GM19467 (cell line): ENCODE measurements around the gene RHBDD3.
"Not testable (repeated sequence)": the region's sequence is repeated elsewhere in the genome, so short reads cannot be mapped to it uniquely, and the experiment has no call there.

Source experiments
- ATAC-seq: cut with Tn5 transposase; IDR thresholded peaks from one replicate; pipeline ENCODE4 v1.9.1; 2021; ENCODE audit warnings: mild to moderate bottlenecking, moderate library complexity; ENCODE audit not compliant: unreplicated experiment

The RHBDD3 gene

GRCh38 chr22:29219409-29219782 is 48.4 kb downstream of the RHBDD3 start:
- not testable (repeated sequence) for ATAC-seq

- no peak for ATAC-seq
Observed at GRCh38 chr22:29218758-29219408, 48.9 kb downstream of the RHBDD3 start.

- ATAC-seq = no peak
Observed at GRCh38 chr22:29217827-29218757, 49.7 kb downstream of the RHBDD3 start.

- no peak for ATAC-seq
Observed at GRCh38 chr22:29216873-29217666, 50.7 kb downstream of the RHBDD3 start.

GRCh38 chr22:29216011-29216872 is 51.5 kb downstream of the RHBDD3 start:
- no peak for ATAC-seq

GRCh38 chr22:29215012-29215860 is 52.5 kb downstream of the RHBDD3 start:
- no peak for ATAC-seq

GRCh38 chr22:29214232-29214631 is 53.5 kb downstream of the RHBDD3 start:
- ATAC-seq = no peak

- no peak for ATAC-seq
Observed at GRCh38 chr22:29213493-29213892, 54.3 kb downstream of the RHBDD3 start.

- ATAC-seq = no peak
Observed at GRCh38 chr22:29212743-29213142, 55.0 kb downstream of the RHBDD3 start.

- ATAC-seq = no peak
Observed at GRCh38 chr22:29211466-29211865, 56.3 kb downstream of the RHBDD3 start.

- no peak for ATAC-seq
Observed at GRCh38 chr22:29211066-29211465, 56.7 kb downstream of the RHBDD3 start.
